Naive thymus-derived CD4-positive, alpha-beta T cell (primary cell): ENCODE results near the gene TRAPPC3L. TPM values are rescaled to one million over a fixed set of nuclear protein-coding genes. Genes with fewer than 3 reads are reported as not detected.

Source experiments
- ATAC-seq: fragments of 150-1000 bp; cut with Tn5 transposase; 2 replicates; pipeline ENCODE4 v1.10.0; 2021; ENCODE audit warnings: mild to moderate bottlenecking, moderate library complexity
- CTCF ChIA-PET: fragments of 350-600 bp; sonication (Branson Sonifier 250); formaldehyde crosslinking; loops from one replicate; lab custom pipeline; 2021; ENCODE audit warnings: antibody characterized with exemption; lab: Charles Lee
- POLR2A ChIA-PET: fragments of 350-600 bp; sonication (Branson Sonifier 250); formaldehyde crosslinking; loops from one replicate; lab custom pipeline; 2021; ENCODE audit warnings: antibody characterized with exemption, inconsistent platforms; lab: Charles Lee
- DNase-seq, 9 donors: peaks; one replicate each; pipeline versions ENCODE4 v3.0.0 to v3.0.0-alpha.2; 2020 to 2022; ENCODE audit warnings: mixed read lengths in 1 of 9
- H3K27ac ChIP-seq: one replicate; pipeline ENCODE4 v1.7.0; 2013; ENCODE audit warnings: mild to moderate bottlenecking, low read depth, low read length, moderate library complexity
- H3K27me3 ChIP-seq, 2 donors: one replicate each; pipeline ENCODE4 v1.7.0; 2013; ENCODE audit warnings: low read length in 2 of 2, mild to moderate bottlenecking in 2 of 2, moderate library complexity in 2 of 2; ENCODE audit not compliant: control insufficient read depth in 2 of 2, insufficient read depth in 2 of 2
- H3K36me3 ChIP-seq, 3 experiments: 1 replicate in 2 of 3; 2 replicates in 1 of 3; pipeline ENCODE4 v1.7.0; 2013; ENCODE audit warnings: low read length in 3 of 3, mild to moderate bottlenecking in 3 of 3, moderate library complexity in 1 of 3; ENCODE audit not compliant: insufficient read depth in 3 of 3, control insufficient read depth in 2 of 3
- H3K4me1 ChIP-seq, 2 donors: one replicate each; pipeline ENCODE4 v1.7.0; 2013; ENCODE audit warnings: low read length in 2 of 2, mild to moderate bottlenecking in 2 of 2, moderate library complexity in 1 of 2; ENCODE audit not compliant: control insufficient read depth in 2 of 2, insufficient read depth in 2 of 2
- H3K4me3 ChIP-seq: 2 replicates; pipeline ENCODE4 v1.7.0; 2013; ENCODE audit warnings: mild to moderate bottlenecking, low read length
- H3K9me3 ChIP-seq, 3 experiments: 1 replicate in 2 of 3; 2 replicates in 1 of 3; pipeline ENCODE4 v1.7.0; 2013; ENCODE audit warnings: low read length in 3 of 3; ENCODE audit not compliant: control insufficient read depth in 2 of 3
- H3K27ac Mint-ChIP-seq, 9 donors: one replicate each; pipeline ENCODE4 v1.8.0; 2020 to 2022; ENCODE audit warnings: mixed read lengths in 9 of 9, mild to moderate bottlenecking in 8 of 9, moderate library complexity in 5 of 9, inconsistent platforms in 2 of 9
- H3K27me3 Mint-ChIP-seq, 5 donors: one replicate each; pipeline ENCODE4 v1.8.0; 2021 to 2022; ENCODE audit warnings: mixed read lengths in 5 of 5, mild to moderate bottlenecking in 1 of 5
- H3K36me3 Mint-ChIP-seq, 5 donors: one replicate each; pipeline ENCODE4 v1.8.0; 2020 to 2022; ENCODE audit warnings: mixed read lengths in 5 of 5, mild to moderate bottlenecking in 3 of 5, inconsistent platforms in 1 of 5
- H3K4me1 Mint-ChIP-seq, 7 donors: one replicate each; pipeline ENCODE4 v1.8.0; 2020 to 2022; ENCODE audit warnings: mixed read lengths in 7 of 7, mild to moderate bottlenecking in 3 of 7, inconsistent platforms in 1 of 7
- H3K4me3 Mint-ChIP-seq, 10 donors: one replicate each; pipeline ENCODE4 v1.8.0; 2020 to 2022; ENCODE audit warnings: mild to moderate bottlenecking in 10 of 10, mixed read lengths in 10 of 10, moderate library complexity in 6 of 10, inconsistent platforms in 2 of 10
- H3K9me3 Mint-ChIP-seq, 11 donors: one replicate each; pipeline ENCODE4 v1.8.0; 2020 to 2022; ENCODE audit warnings: mixed read lengths in 11 of 11, mild to moderate bottlenecking in 4 of 11, inconsistent platforms in 1 of 11, moderate library complexity in 1 of 11
- intact Hi-C, 2 donors: fragments of 100-400 bp; cut with micrococcal nuclease; formaldehyde crosslinking; loops; one replicate each; pipeline ENCODE4 v1.15.1; 2023
- polyA plus RNA-seq, 2 donors: library from polyadenylated mRNA; unstranded; fragments of 300-500 nt; fragmentation: Illumina TruSeq; gene quantifications; one replicate each; pipeline ENCODE4 v1.2.3, GENCODE V29; 2021
- total RNA-seq, 6 experiments: library from RNA in 5 of 6; stranded (reverse) in 5 of 6; gene quantifications; 1 replicate in 5 of 6; 2 replicates in 1 of 6; pipeline ENCODE4 v1.2.3 and lab custom pipeline; 2021 to 2026

The TRAPPC3L gene
- total and polyA plus RNA-seq, 7 experiments from 2014 or later: not detected

GRCh38 chr6:116556065-116556464 is 10.6 kb upstream of the TRAPPC3L start:
- no peaks in the 10 kb centered on the region for H3K36me3 Mint-ChIP-seq
- Histone ChIP-seq H3K27me3 (peaks cover 0 to under 1% of the 10 kb centered on the region in 2 donors), H3K4me1 (no peaks in the 10 kb centered on the region), H3K9me3 (no peaks in the 10 kb centered on the region), H3K27ac (no peak overlapping the region), H3K36me3 (no peaks in the 10 kb centered on the region), H3K4me3 (no peak overlapping the region)
- POLR2A ChIA-PET: interaction anchor here (2.5 kb wide), 1 partner anchor 15 kb away, joined by 6 read pairs; the partner anchor contains the start of gene RWDD1
- peaks cover 10 to 34% (median 13%) of the 10 kb centered on the region in 5 donors for H3K27me3 Mint-ChIP-seq
- H3K27ac Mint-ChIP-seq: no peak overlapping the region
- intact Hi-C loops: no loop called here
- CTCF ChIA-PET: no interaction called here
- H3K4me1 Mint-ChIP-seq: peaks cover 0 to 2% (median under 1%) of the 10 kb centered on the region in 7 donors
- H3K4me3 Mint-ChIP-seq: no peak overlapping the region
- DNase-seq (no peak), ATAC-seq (no peak)
- H3K9me3 Mint-ChIP-seq: no peaks in the 10 kb centered on the region

- ATAC-seq (no peak), DNase-seq (no peak)
- ChIA-PET POLR2A (interaction anchor here (2.5 kb wide), 1 partner anchor 17 kb away, joined by 6 read pairs; the partner anchor contains the start of gene RWDD1), CTCF (interaction anchor here (1.1 to 1.2 kb wide), 2 partner anchors 15 to 119 kb away, joined by 3 read pairs; no protein-coding TSS in a partner anchor)
- no peak within 1 kb of the TSS for H3K27ac Mint-ChIP-seq
- H3K4me3 Mint-ChIP-seq: no peak within 1 kb of the TSS
- Histone ChIP-seq H3K27ac (no peak within 1 kb of the TSS), H3K9me3 (no peaks in the 10 kb centered on the region), H3K27me3 (peaks cover 0 to 3% of the 10 kb centered on the region in 2 donors), H3K36me3 (no peaks in the 10 kb centered on the region), H3K4me3 (no peak within 1 kb of the TSS), H3K4me1 (no peaks in the 10 kb centered on the region)
- no peaks in the 10 kb centered on the region for H3K4me1 Mint-ChIP-seq
- no peaks in the 10 kb centered on the region for H3K9me3 Mint-ChIP-seq
- intact Hi-C loops: no loop called here
- peaks cover 10 to 35% (median 19%) of the 10 kb centered on the region in 5 donors for H3K27me3 Mint-ChIP-seq
- H3K36me3 Mint-ChIP-seq: no peaks in the 10 kb centered on the region
Observed at GRCh38 chr6:116553451-116553850, 8.0 kb upstream of the TRAPPC3L start, which contains the start of gene CALHM4. Gene CALHM4, plus strand, starts transcription at chr6:116553751. Its CDS starts 43 bp downstream, at chr6:116553794.

GRCh38 chr6:116550796-116551195 is 5.3 kb upstream of the TRAPPC3L start:
- no peaks in the 10 kb centered on the region for H3K36me3 Mint-ChIP-seq
- intact Hi-C loops: no loop called here
- ChIA-PET POLR2A (no interaction called here), CTCF (no interaction called here)
- no peaks in the 10 kb centered on the region for H3K4me1 Mint-ChIP-seq
- H3K4me3 ChIP-seq: no peak overlapping the region
- no peaks in the 10 kb centered on the region for H3K4me1 ChIP-seq
- H3K4me3 Mint-ChIP-seq: no peak overlapping the region
- H3K36me3 ChIP-seq: no peaks in the 10 kb centered on the region
- H3K9me3 Mint-ChIP-seq: no peaks in the 10 kb centered on the region
- no peak overlapping the region for H3K27ac ChIP-seq
- DNase-seq (no peak), ATAC-seq (no peak)
- peaks cover 0 to 3% of the 10 kb centered on the region in 2 donors for H3K27me3 ChIP-seq
- H3K27me3 Mint-ChIP-seq: peaks cover 10 to 40% (median 20%) of the 10 kb centered on the region in 5 donors
- no peaks in the 10 kb centered on the region for H3K9me3 ChIP-seq
- no peak overlapping the region for H3K27ac Mint-ChIP-seq

- Histone ChIP-seq H3K27me3 (peaks cover 0 to 3% of the 10 kb centered on the region in 2 donors), H3K9me3 (no peaks in the 10 kb centered on the region), H3K27ac (no peak overlapping the region), H3K4me3 (no peak overlapping the region), H3K36me3 (no peaks in the 10 kb centered on the region), H3K4me1 (no peaks in the 10 kb centered on the region)
- POLR2A ChIA-PET: no interaction called here
- H3K36me3 Mint-ChIP-seq: no peaks in the 10 kb centered on the region
- no peak overlapping the region for H3K4me3 Mint-ChIP-seq
- DNase-seq: no peak
- no peaks in the 10 kb centered on the region for H3K9me3 Mint-ChIP-seq
- CTCF ChIA-PET: no interaction called here
- peaks cover 0 to 49% (median 22%) of the 10 kb centered on the region in 5 donors for H3K27me3 Mint-ChIP-seq
- H3K4me1 Mint-ChIP-seq: no peaks in the 10 kb centered on the region
- H3K27ac Mint-ChIP-seq: no peak overlapping the region
- intact Hi-C loops: no loop called here
- ATAC-seq: no peak
Observed at GRCh38 chr6:116547358-116547757, 1.9 kb upstream of the TRAPPC3L start.

GRCh38 chr6:116543149-116543548 is 2.3 kb downstream of the TRAPPC3L start:
- POLR2A ChIA-PET: no interaction called here
- H3K36me3 Mint-ChIP-seq: no peaks in the 10 kb centered on the region
- Histone ChIP-seq H3K4me1 (no peaks in the 10 kb centered on the region), H3K36me3 (no peaks in the 10 kb centered on the region), H3K27me3 (no peaks in the 10 kb centered on the region), H3K9me3 (no peaks in the 10 kb centered on the region), H3K27ac (no peak overlapping the region), H3K4me3 (no peak overlapping the region)
- peaks cover 17 to 52% (median 20%) of the 10 kb centered on the region in 5 donors for H3K27me3 Mint-ChIP-seq
- ATAC-seq (no peak), DNase-seq (no peak)
- intact Hi-C loops: no loop called here
- CTCF ChIA-PET: no interaction called here
- no peaks in the 10 kb centered on the region for H3K9me3 Mint-ChIP-seq
- no peaks in the 10 kb centered on the region for H3K4me1 Mint-ChIP-seq
- no peak overlapping the region for H3K4me3 Mint-ChIP-seq
- H3K27ac Mint-ChIP-seq: no peak overlapping the region

GRCh38 chr6:116542426-116542825 is 3.1 kb downstream of the TRAPPC3L start:
- H3K27ac ChIP-seq: no peak overlapping the region
- H3K27ac Mint-ChIP-seq: no peak overlapping the region
- no peaks in the 10 kb centered on the region for H3K9me3 ChIP-seq
- no peak for ATAC-seq
- no peak overlapping the region for H3K4me3 ChIP-seq
- H3K9me3 Mint-ChIP-seq: no peaks in the 10 kb centered on the region
- ChIA-PET POLR2A (interaction anchor here (0.7 kb wide), 1 partner anchor 28 kb away, joined by 4 read pairs; no protein-coding TSS in a partner anchor), CTCF (interaction anchor here (1.3 kb wide), 1 partner anchor 255 kb away, joined by 4 read pairs; no protein-coding TSS in a partner anchor)
- no peaks in the 10 kb centered on the region for H3K36me3 Mint-ChIP-seq
- H3K4me1 Mint-ChIP-seq: no peaks in the 10 kb centered on the region
- peaks cover 17 to 51% (median 20%) of the 10 kb centered on the region in 5 donors for H3K27me3 Mint-ChIP-seq
- intact Hi-C loops: no loop called here
- no peak overlapping the region for H3K4me3 Mint-ChIP-seq
- no peak for DNase-seq
- H3K4me1 ChIP-seq: no peaks in the 10 kb centered on the region
- no peaks in the 10 kb centered on the region for H3K27me3 ChIP-seq
- no peaks in the 10 kb centered on the region for H3K36me3 ChIP-seq

GRCh38 chr6:116536216-116536621 is 9.3 kb downstream of the TRAPPC3L start:
- ATAC-seq: peak; percentile 67
- no peaks in the 10 kb centered on the region for H3K9me3 ChIP-seq
- no peaks in the 10 kb centered on the region for H3K36me3 ChIP-seq
- H3K4me1 ChIP-seq: no peaks in the 10 kb centered on the region
- intact Hi-C loops: loop anchor here (1.0 to 5.0 kb wide), 5 partner anchors 25 to 311 kb away; no protein-coding TSS in a partner anchor
- no peaks in the 10 kb centered on the region for H3K4me1 Mint-ChIP-seq
- no peak overlapping the region for H3K4me3 ChIP-seq
- H3K27me3 ChIP-seq: no peaks in the 10 kb centered on the region
- DNase-seq: peak in 7 of 9 donors; percentile 14 to 54 (median 50)
- ChIA-PET CTCF (interaction anchor here (1.4 to 3.0 kb wide), 3 partner anchors 27 to 268 kb away, joined by 3 to 23 read pairs (median 8); no protein-coding TSS in a partner anchor), POLR2A (no interaction called here)
- no peak overlapping the region for H3K27ac ChIP-seq
- no peak overlapping the region for H3K4me3 Mint-ChIP-seq
- H3K36me3 Mint-ChIP-seq: no peaks in the 10 kb centered on the region
- no peak overlapping the region for H3K27ac Mint-ChIP-seq
- no peaks in the 10 kb centered on the region for H3K9me3 Mint-ChIP-seq
- peaks cover 12 to 41% (median 24%) of the 10 kb centered on the region in 5 donors for H3K27me3 Mint-ChIP-seq
